Peyer's patch (tissue), 4 donors: ENCODE data around the gene DUSP7. TPM values are rescaled to one million over a fixed set of nuclear protein-coding genes. Genes with fewer than 3 reads are reported as not detected.

ENCODE experiments used
- DNase-seq, 3 donors: peaks; one replicate each; pipeline ENCODE4 v3.0.0-alpha.2; 2017 to 2019
- H3K27ac ChIP-seq, 4 donors: fragments of 200-600 bp; sonication (generic); one replicate each; pipeline ENCODE4 v1.5.1; 2016 to 2019
- H3K27me3 ChIP-seq, 2 donors: fragments of 200-600 bp; sonication (generic); one replicate each; pipeline ENCODE4 v1.5.1; 2019
- H3K36me3 ChIP-seq, 3 donors: fragments of 200-600 bp; sonication (generic); one replicate each; pipeline ENCODE4 v1.5.1; 2016 to 2019
- H3K4me1 ChIP-seq, 4 donors: fragments of 200-600 bp; sonication (generic); one replicate each; pipeline ENCODE4 v1.5.1; 2016 to 2019
- H3K4me3 ChIP-seq, 4 donors: fragments of 200-600 bp; sonication (generic); 1 replicate in 3 of 4; 2 replicates in 1 of 4; pipeline ENCODE4 v1.5.1; 2016 to 2019; ENCODE audit warnings: mild to moderate bottlenecking in 1 of 4
- H3K9me3 ChIP-seq, 4 donors: fragments of 200-600 bp; sonication (generic); one replicate each; pipeline ENCODE4 v1.5.1; 2016 to 2019; ENCODE audit warnings: mild to moderate bottlenecking in 1 of 4
- POLR2A ChIP-seq, 2 donors: fragments of 450-650 bp; IDR thresholded peaks; one replicate each; pipeline ENCODE4 v1.5.1; 2017; ENCODE audit warnings: antibody characterized with exemption in 2 of 2, mild to moderate bottlenecking in 2 of 2, moderate library complexity in 2 of 2
- total RNA-seq, 4 donors: library from RNA; depleted of rRNA; stranded (reverse); fragments of >200 nt; gene quantifications; one replicate each; pipeline ENCODE4 v1.1.0, GENCODE V29; 2016
- TF ChIP-seq, protein P1 (sequence below), 6 experiments: fragments of 450-650 bp in 4 of 6; fragments of 200-600 bp in 2 of 6; sonication (generic) in 1 of 6; IDR thresholded peaks; one replicate each; pipeline ENCODE4 v1.5.1; 2017 to 2019; ENCODE audit warnings: antibody characterized with exemption in 6 of 6, mild to moderate bottlenecking in 3 of 6, moderate library complexity in 1 of 6

Gene DUSP7
- total RNA-seq, 4 donors from 2014 or later, result 3.3 to 7.1 (median 6.0) TPM

DNA sequence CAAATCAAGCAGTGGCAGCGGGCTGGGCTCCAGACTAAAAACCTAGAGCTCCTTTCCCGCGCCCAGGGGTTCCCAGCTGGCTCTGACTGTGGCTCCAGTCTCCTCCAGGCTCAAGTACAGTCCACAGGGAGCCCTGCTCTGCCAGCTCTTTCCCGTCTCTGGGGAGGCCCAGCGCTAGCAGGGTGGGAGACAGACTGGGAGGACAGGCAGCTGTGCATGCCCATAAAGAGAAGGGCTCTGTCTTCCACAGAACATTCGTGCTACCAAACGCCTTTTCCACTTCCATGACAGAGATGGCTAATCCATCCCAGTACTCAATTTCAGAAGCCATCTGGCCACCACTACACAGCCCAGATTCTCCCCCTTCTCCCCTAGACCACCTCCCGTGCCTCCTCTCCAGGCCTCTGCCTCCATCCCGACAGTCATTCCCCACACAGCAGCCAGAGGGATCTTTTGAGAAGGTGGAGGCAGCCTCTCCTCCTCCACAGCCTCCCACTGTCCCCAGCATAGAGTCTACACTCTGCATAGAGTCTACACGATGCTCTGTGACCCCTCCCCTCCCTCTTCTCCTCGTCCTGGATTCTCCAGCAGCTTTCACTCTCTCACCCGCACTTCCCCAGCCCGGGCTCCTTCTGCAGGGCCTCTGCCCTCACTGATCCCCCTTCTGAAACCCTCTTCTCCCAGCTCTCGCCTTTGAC is 6.8 kb upstream of the DUSP7 start:
- DNase-seq, result no peak
- no peak overlapping the region for H3K27ac ChIP-seq
- H3K9me3 ChIP-seq, result no peaks in the 10 kb centered on the region
- no peaks in the 10 kb centered on the region for H3K27me3 ChIP-seq
- H3K36me3 ChIP-seq, result no peaks in the 10 kb centered on the region
- no peak for TF ChIP-seq POLR2A (IDR thresholded peaks at IDR 0.05)
- TF ChIP-seq, protein P1, sequence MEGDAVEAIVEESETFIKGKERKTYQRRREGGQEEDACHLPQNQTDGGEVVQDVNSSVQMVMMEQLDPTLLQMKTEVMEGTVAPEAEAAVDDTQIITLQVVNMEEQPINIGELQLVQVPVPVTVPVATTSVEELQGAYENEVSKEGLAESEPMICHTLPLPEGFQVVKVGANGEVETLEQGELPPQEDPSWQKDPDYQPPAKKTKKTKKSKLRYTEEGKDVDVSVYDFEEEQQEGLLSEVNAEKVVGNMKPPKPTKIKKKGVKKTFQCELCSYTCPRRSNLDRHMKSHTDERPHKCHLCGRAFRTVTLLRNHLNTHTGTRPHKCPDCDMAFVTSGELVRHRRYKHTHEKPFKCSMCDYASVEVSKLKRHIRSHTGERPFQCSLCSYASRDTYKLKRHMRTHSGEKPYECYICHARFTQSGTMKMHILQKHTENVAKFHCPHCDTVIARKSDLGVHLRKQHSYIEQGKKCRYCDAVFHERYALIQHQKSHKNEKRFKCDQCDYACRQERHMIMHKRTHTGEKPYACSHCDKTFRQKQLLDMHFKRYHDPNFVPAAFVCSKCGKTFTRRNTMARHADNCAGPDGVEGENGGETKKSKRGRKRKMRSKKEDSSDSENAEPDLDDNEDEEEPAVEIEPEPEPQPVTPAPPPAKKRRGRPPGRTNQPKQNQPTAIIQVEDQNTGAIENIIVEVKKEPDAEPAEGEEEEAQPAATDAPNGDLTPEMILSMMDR (IDR thresholded peaks at IDR 0.05), result no peak
- H3K4me1 ChIP-seq, result peaks cover 0 to under 1% (median 0%) of the 10 kb centered on the region in 4 donors
- H3K4me3 ChIP-seq, result no peak overlapping the region

DNA sequence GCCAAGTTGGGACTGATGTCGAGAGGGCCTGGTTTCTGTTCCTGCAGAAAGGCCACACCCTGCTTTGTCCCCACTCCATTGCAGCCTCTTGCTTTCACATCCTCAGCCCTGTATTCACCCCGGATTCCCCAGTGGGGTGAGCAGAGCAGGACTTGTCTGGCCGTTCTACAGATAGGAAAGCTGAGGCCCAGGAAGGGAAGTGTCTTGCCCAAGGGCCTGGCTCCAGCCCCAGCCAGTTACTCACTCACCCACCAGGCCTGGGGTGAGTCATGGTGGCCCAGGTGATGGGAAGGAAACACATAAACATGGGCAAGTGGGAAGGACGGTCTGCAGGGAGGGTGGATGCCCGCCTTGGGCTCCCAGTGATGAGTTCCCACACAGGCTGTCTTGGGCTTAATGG is 6.1 kb upstream of the DUSP7 start:
- no peak for DNase-seq
- TF ChIP-seq POLR2A (IDR thresholded peaks at IDR 0.05), result no peak
- TF ChIP-seq, protein P1 (IDR thresholded peaks at IDR 0.05), result no peak
- no peaks in the 10 kb centered on the region for H3K36me3 ChIP-seq
- no peak overlapping the region for H3K4me3 ChIP-seq
- H3K27ac ChIP-seq, result no peak overlapping the region
- no peaks in the 10 kb centered on the region for H3K27me3 ChIP-seq
- H3K4me1 ChIP-seq, result peaks cover 0 to 4% (median 0%) of the 10 kb centered on the region in 4 donors
- H3K9me3 ChIP-seq, result no peaks in the 10 kb centered on the region

DNA sequence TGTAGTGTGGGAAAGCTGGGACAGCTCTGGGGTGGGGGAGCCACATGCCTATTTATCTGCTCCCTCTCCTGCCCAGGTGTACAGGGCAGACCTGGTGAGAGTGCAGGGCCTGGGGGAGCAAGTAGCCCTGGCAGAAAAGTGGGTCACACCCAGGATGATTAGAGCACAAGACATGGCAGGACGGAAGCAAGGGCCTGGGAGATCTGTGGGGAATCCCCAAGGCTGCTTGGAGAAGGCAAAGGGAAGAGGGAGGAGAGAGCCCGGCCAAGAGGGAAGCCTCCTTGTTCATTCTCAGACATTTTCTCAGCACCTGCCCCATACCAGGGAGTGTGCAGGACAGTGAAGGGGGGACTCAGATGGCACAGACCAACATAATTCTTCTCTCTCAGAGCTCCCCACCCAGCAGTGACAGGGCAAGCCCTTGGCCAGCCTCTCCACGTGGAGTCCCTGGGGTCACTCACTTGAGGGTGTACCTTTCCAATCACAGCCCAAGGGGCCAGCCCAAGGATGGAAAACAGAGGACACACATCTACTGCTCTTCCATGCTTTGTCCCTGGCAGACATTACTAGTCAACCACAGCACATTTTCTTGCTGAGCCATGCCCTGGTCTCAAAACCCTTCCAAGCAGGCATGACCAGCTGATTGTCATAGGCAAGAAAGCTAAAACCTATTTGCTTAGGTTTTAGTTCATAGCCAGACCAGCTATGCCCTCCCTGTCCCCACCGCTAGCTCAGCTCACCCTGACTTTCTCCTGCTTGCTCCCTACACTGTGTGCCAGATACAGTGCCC is 4.9 kb upstream of the DUSP7 start:
- no peak for TF ChIP-seq POLR2A (IDR thresholded peaks at IDR 0.05)
- TF ChIP-seq, protein P1 (IDR thresholded peaks at IDR 0.05), result no peak
- Histone ChIP-seq H3K9me3 (no peaks in the 10 kb centered on the region), H3K36me3 (no peaks in the 10 kb centered on the region), H3K27me3 (no peaks in the 10 kb centered on the region), H3K4me1 (peaks cover 0 to 5% (median 0%) of the 10 kb centered on the region in 4 donors), H3K27ac (no peak overlapping the region), H3K4me3 (no peak overlapping the region)
- DNase-seq, result no peak

DNA sequence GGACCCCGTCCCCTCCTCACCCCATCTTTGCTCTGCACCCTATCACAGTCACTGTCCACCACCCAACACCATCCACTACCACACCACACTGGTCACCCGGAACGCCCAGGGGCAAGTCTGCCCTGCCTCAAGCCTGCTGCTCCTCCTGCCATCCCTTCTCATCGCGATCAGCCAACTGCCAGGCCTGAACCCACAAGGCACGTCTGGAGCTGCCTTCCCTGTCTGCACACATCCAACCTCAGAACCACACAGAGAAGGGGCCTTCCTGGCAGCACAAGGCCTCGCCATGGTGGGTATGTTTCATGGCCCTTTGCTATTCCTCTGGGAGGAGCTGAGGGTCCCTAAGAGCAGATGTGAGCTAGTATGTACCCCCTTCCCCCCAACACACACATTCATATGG is 3.4 kb upstream of the DUSP7 start:
- no peaks in the 10 kb centered on the region for H3K27me3 ChIP-seq
- H3K4me1 ChIP-seq, result peaks cover 0 to 15% (median 5%) of the 10 kb centered on the region in 4 donors
- H3K4me3 ChIP-seq, result no peak overlapping the region
- TF ChIP-seq, protein P1 (IDR thresholded peaks at IDR 0.05), result no peak
- TF ChIP-seq POLR2A (IDR thresholded peaks at IDR 0.05), result no peak
- H3K9me3 ChIP-seq, result no peaks in the 10 kb centered on the region
- H3K36me3 ChIP-seq, result no peaks in the 10 kb centered on the region
- no peak overlapping the region for H3K27ac ChIP-seq
- no peak for DNase-seq

- Histone ChIP-seq H3K4me3 (peak overlapping the region; percentile 13 to 82 (median 66)), H3K9me3 (no peaks in the 10 kb centered on the region), H3K36me3 (peaks cover 0 to 6% (median 0%) of the 10 kb centered on the region in 3 donors), H3K4me1 (peaks cover 0 to 34% (median 23%) of the 10 kb centered on the region in 4 donors), H3K27ac (peak overlapping the region; percentile 38 to 91 (median 70)), H3K27me3 (no peaks in the 10 kb centered on the region)
- DNase-seq, result no peak
- TF ChIP-seq, protein P1 (IDR thresholded peaks at IDR 0.05), result no peak
- TF ChIP-seq POLR2A (IDR thresholded peaks at IDR 0.05), result no peak
These were observed 1.6 kb upstream of the DUSP7 start for GRCh38 chr3:52057812-52058495.
